Measurements from ENCODE around the gene GALNT16. TPM values are rescaled to one million over a fixed set of nuclear protein-coding genes. Genes with fewer than 3 reads are reported as not detected.

Gene GALNT16
- total RNA-seq, 1 experiment from 2014 or later = 0.33 TPM

DNA sequence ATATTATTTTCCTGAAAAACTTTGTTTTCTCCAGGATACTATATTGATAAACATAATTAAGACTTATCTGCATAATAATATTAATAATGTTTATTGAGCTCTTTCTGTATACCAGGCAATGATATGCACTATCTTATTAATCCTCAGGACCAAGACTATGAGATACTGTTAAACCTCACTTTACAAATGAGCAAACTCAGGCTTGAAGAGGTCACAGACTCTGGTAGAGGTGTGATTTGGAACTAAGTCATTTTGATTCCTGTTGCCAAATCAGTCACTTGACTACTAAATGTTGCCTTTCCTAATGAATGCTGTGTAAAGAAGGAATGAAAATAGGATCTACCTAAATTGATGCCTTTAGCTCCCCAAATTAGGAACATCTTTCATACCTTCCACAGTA lies 145.8 kb downstream of the GALNT16 start:
- Histone ChIP-seq H3K4me2 (ENCODE audit: low read length) (no peak overlapping the region), H4K20me1 (ENCODE audit: low read length) (peaks cover 46% of the 10 kb centered on the region), H3K9me3 (ENCODE audit: low read length) (no peaks in the 10 kb centered on the region), H3K9me2 (replicated peaks; ENCODE audit: low read length) (no peaks in the 10 kb centered on the region), H3K27me3 (ENCODE audit: low read length) (no peaks in the 10 kb centered on the region), H3K9ac (ENCODE audit: low read length) (no peak overlapping the region), H3K4me1 (ENCODE audit: insufficient read depth, low read length) (peaks cover 12% of the 10 kb centered on the region), H2AFZ (ENCODE audit: low read length) (no peak overlapping the region), H3F3A (ENCODE audit: low read length, unreplicated experiment) (no peaks in the 10 kb centered on the region), H3K27ac (ENCODE audit: low read length) (no peak overlapping the region), H3K4me3 (ENCODE audit: low read length) (no peak overlapping the region), H3K36me3 (ENCODE audit: low read depth, low read length) (peaks cover 6% of the 10 kb centered on the region; the same call in 1 of the 2 replicates), H3K79me2 (ENCODE audit: low read length) (peaks cover 100% of the 10 kb centered on the region)
- ATAC-seq (no peak), DNase-seq (no peak)
- TF ChIP-seq EZH2 (IDR thresholded peaks at IDR 0.05; ENCODE audit: low read length, unreplicated experiment) (no peak), EZH2phosphoT487 (IDR thresholded peaks at IDR 0.05; ENCODE audit: borderline replicate concordance, low read length) (no peak), CTCF (conservative IDR thresholded peaks at IDR 0.05; ENCODE audit: low read depth, low read length) (no peak)
- intact Hi-C loops (cut with micrococcal nuclease) = no loop called here
- ChIA-PET CTCF (no interaction called here), POLR2A (ENCODE audit: unreplicated experiment) (interaction anchor here (0.6 kb wide), 1 partner anchor 26 kb away, joined by 4 read pairs; no protein-coding TSS in a partner anchor)
- BruUV-seq (replicated peaks) = no TSS peak

Other genes with a start within 250 kb of the GALNT16 start
- 17.5 and 21.0 TPM in 2 replicates for gene DCAF5, start 107.0 kb upstream of the GALNT16 start, total RNA-seq (2014; rRNA removed)
- 19.0 and 19.9 TPM in 2 replicates for gene EXD2, start 68.7 kb upstream of the GALNT16 start, total RNA-seq (2014; rRNA removed)
- gene ERH, start 138.1 kb downstream of the GALNT16 start, total RNA-seq (2014; rRNA removed) = 128 and 132 TPM in 2 replicates
- gene SLC39A9, start 138.5 kb downstream of the GALNT16 start, total RNA-seq (2014; rRNA removed) = 74.9 and 80.8 TPM in 2 replicates
- gene PLEKHD1, start 224.6 kb downstream of the GALNT16 start, total RNA-seq (2014; rRNA removed) = 0.15 and 0.35 TPM in 2 replicates

Measured in PC-3 (cell line).